Activated T-helper 2 cell treated with anti-CD3 and anti-CD28 coated beads, Interferon-gamma antibody, Interleukin-2, Interleukin-4, amounts not matched to agents 10 μg/mL and 5 μg/mL and 100 μg/mL, durations not matched to agents 14 hours and 24 hours and 36 hours (primary cell): ENCODE measurements around the gene MAPK6. TPM values are rescaled to one million over a fixed set of nuclear protein-coding genes. Genes with fewer than 3 reads are reported as not detected.

Source experiments
- DNase-seq: peaks from one replicate; pipeline ENCODE4 v3.0.0; 2021; ENCODE audit warnings: low spot score
- H3K27ac Mint-ChIP-seq: one replicate; pipeline ENCODE4 v1.8.0; 2021; ENCODE audit warnings: mixed read lengths
- H3K27me3 Mint-ChIP-seq: one replicate; pipeline ENCODE4 v1.8.0; 2021; ENCODE audit warnings: low read depth, mixed read lengths
- H3K36me3 Mint-ChIP-seq: one replicate; pipeline ENCODE4 v1.8.0; 2021; ENCODE audit warnings: low read depth, mixed read lengths
- H3K4me1 Mint-ChIP-seq: one replicate; pipeline ENCODE4 v1.8.0; 2021; ENCODE audit warnings: low read depth, mixed read lengths
- H3K4me3 Mint-ChIP-seq: one replicate; pipeline ENCODE4 v1.8.0; 2021; ENCODE audit warnings: low read depth, mild to moderate bottlenecking, moderate library complexity, mixed read lengths
- H3K9me3 Mint-ChIP-seq: one replicate; pipeline ENCODE4 v1.8.0; 2021; ENCODE audit warnings: mixed read lengths
- intact Hi-C: fragments of 100-400 bp; cut with micrococcal nuclease; formaldehyde crosslinking; loops from one replicate; pipeline ENCODE4 v1.15.1; 2023
- total RNA-seq: library from RNA; stranded (reverse); gene quantifications from 2 replicates; pipeline ENCODE4 v1.2.3, GENCODE V29; 2022

The MAPK6 gene
- total RNA-seq, 1 donor from 2014 or later = 55.8 TPM

GRCh38 chr15:52111517-52112202 lies 92.6 kb downstream of the MAPK6 start:
- Mint-ChIP-seq H3K27ac (no peak overlapping the region), H3K27me3 (peaks cover 35% of the 10 kb centered on the region), H3K36me3 (no peaks in the 10 kb centered on the region), H3K4me1 (peaks cover 16% of the 10 kb centered on the region), H3K4me3 (no peak overlapping the region), H3K9me3 (no peaks in the 10 kb centered on the region)
- no peak for DNase-seq
- intact Hi-C loops = no loop called here

- intact Hi-C loops = no loop called here
- Mint-ChIP-seq H3K27me3 (peaks cover 35% of the 10 kb centered on the region), H3K4me1 (peaks cover 16% of the 10 kb centered on the region), H3K27ac (no peak overlapping the region), H3K4me3 (peak overlapping the region; percentile 74), H3K36me3 (no peaks in the 10 kb centered on the region), H3K9me3 (no peaks in the 10 kb centered on the region)
- DNase-seq = peak; percentile 37
Measured at GRCh38 chr15:52112203-52112750, 93.3 kb downstream of the MAPK6 start.

DNA sequence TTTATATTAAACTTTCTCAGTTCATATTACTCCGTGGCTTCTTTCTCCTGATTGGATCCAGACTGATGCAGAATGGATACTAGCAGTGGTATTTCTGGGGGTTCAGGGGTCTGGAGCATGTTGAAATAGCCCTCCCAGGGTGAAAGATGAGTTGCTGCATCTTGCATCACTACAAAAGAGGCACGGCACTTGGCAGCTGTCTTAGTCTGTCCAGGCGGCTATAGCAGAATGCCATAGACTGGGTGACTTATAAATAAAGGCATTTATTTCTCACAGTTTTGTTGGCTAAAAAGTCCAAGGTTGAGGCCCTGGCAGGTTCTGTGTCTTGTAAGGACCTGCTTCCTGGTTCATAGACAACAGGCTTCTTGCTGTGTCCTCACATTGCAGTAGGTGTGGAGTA lies 94.2 kb downstream of the MAPK6 start:
- intact Hi-C loops = no loop called here
- DNase-seq = no peak
- no peaks in the 10 kb centered on the region for H3K36me3 Mint-ChIP-seq
- peaks cover 35% of the 10 kb centered on the region for H3K27me3 Mint-ChIP-seq
- H3K9me3 Mint-ChIP-seq = no peaks in the 10 kb centered on the region
- peak overlapping the region; percentile 31 for H3K4me3 Mint-ChIP-seq
- no peak overlapping the region for H3K27ac Mint-ChIP-seq
- H3K4me1 Mint-ChIP-seq = peaks cover 16% of the 10 kb centered on the region

DNA sequence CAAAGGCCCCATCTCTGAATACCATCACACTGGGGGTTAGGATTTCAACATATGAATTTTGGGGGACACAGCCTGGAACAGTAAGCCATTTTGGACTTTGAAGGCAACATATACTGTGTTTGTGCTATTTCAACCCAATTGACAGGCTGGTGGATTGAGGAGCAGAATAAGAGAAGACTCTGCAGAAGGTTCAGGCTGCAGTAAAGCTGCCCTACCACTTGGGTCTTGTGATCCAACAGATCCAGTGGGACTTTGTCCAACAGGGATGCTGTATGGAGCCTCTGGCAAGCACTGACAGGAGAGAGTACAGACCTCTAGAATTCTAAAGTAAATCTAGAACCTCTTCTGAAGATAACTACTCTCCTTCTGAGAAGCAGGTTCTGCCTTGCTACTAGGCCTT lies 94.7 kb downstream of the MAPK6 start:
- peaks cover 16% of the 10 kb centered on the region for H3K4me1 Mint-ChIP-seq
- intact Hi-C loops = no loop called here
- no peak overlapping the region for H3K27ac Mint-ChIP-seq
- H3K9me3 Mint-ChIP-seq = no peaks in the 10 kb centered on the region
- no peaks in the 10 kb centered on the region for H3K36me3 Mint-ChIP-seq
- peaks cover 32% of the 10 kb centered on the region for H3K27me3 Mint-ChIP-seq
- H3K4me3 Mint-ChIP-seq = no peak overlapping the region
- no peak for DNase-seq

DNA sequence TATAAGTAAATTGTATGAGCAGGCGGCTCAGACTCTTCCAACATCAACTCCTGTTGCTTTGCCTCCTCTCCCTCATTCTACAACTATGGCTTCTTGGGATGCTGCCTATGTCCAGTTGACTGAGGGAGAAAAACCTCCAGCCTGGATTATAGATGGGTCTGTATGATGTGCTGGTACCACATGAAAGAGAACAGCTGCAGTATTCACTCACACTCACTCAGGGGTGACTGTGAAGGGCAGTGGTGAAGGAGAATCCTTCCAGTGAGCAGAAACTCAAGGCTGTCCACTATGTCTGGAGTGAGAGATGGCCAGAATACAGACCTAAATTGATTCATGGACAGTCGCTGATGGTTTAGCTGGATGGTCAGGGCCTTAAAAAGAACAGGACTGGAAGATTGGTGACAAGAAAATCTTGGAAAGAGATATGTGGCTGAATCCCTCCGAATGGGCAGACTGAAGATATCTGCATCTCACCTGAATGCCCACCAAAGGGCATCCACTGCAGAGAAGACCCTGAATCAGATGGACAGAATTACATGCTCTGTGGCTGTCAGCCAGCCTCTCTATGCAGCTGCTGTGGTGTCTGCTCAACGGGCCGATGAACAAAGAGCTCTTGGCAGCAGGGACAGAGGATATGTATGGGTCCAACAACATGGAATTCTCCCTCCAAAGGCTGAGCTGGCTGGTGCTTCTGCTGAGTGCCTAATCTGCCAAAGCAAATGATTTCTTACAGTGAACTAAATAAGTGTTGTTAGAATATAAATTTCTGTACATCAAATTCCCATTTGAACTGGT lies 95.4 kb downstream of the MAPK6 start:
- no peaks in the 10 kb centered on the region for H3K36me3 Mint-ChIP-seq
- no peak for DNase-seq
- no peak overlapping the region for H3K4me3 Mint-ChIP-seq
- no peak overlapping the region for H3K27ac Mint-ChIP-seq
- intact Hi-C loops = no loop called here
- no peaks in the 10 kb centered on the region for H3K9me3 Mint-ChIP-seq
- H3K27me3 Mint-ChIP-seq = peaks cover 30% of the 10 kb centered on the region
- peaks cover 16% of the 10 kb centered on the region for H3K4me1 Mint-ChIP-seq

DNA sequence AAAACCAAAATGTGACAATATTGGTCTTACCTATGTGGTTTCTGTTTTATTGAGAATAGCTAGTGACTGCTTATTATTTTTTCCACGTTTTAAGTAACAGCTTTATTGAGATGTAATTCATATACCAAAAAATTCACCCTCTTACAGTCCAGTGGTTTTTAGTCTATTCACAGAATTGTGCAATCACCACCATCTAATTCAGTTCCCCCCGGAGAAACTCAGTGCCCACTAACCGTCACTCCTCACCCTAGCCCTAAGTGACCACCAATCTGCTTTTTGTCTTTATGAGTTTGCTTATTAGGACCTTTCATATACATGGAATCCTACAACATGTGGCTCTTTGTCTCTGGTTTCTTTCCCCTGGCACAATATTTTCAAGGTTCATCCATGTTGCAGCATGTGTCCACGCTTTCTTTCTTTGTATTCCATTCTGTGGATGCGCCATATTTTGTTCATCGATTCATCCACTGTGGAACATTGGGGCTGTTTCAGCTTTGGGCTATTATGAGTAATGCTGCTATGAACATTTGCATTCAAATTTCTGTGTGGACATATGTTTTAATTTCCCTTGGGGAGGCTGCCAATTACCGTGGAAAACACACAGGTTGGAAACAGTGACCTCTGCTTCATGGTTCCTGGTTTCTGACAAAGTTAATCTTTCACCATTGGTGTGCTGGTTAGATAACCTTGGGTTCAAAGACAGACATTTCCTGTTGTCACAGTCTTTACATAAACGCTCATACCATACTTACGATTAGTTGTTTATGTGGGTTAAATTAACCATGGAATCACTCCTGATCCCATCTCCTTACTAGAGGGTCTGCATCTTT lies 96.8 kb downstream of the MAPK6 start:
- H3K36me3 Mint-ChIP-seq = no peaks in the 10 kb centered on the region
- intact Hi-C loops = no loop called here
- H3K4me1 Mint-ChIP-seq = peaks cover 10% of the 10 kb centered on the region
- DNase-seq = no peak
- H3K27me3 Mint-ChIP-seq = peaks cover 20% of the 10 kb centered on the region
- no peak overlapping the region for H3K27ac Mint-ChIP-seq
- no peak overlapping the region for H3K4me3 Mint-ChIP-seq
- H3K9me3 Mint-ChIP-seq = no peaks in the 10 kb centered on the region

Other genes starting within 250 kb of the MAPK6 start
- gene TMOD3, start 189.6 kb upstream of the MAPK6 start, total RNA-seq = 64.3 and 66.0 TPM in 2 replicates
- gene LEO1, start 47.4 kb upstream of the MAPK6 start, total RNA-seq = 38.2 TPM in 2 replicates
- gene BCL2L10, start 93.6 kb downstream of the MAPK6 start, total RNA-seq = 0.41 TPM in 1 of 2 replicates, not detected in the other
- 25.8 and 27.4 TPM in 2 replicates for gene GNB5, start 172.2 kb downstream of the MAPK6 start, total RNA-seq